GM15510 (cell line): ENCODE data around the gene SEMA5A.

Experiments
- POLR2A ChIP-seq: IDR thresholded peaks from 3 replicates; pipeline ENCODE4 v1.6.1; 2011; ENCODE audit warnings: borderline replicate concordance; ENCODE audit not compliant: insufficient read length; ENCODE audit errors: extremely low read depth

The SEMA5A gene

DNA sequence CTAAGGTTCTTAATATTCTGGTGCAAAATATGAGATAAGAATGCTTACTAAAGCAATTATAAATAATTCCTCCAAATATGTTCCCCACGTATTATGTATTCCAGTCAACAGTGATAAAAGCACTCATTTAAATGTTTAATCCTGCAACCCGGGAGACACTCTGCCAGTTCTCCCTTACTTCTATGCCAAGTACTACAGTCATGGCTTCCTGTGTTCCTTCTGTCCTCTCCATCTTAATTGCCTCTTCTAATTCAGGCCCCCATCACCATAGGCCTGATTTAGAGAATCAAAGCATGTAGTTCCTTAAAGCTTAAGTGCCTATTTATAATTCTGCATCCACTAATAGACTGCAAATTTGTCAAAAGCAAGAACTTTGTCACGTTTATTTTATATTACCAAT, 474.8 kb downstream of the SEMA5A start:
- TF ChIP-seq POLR2A: no peak

DNA sequence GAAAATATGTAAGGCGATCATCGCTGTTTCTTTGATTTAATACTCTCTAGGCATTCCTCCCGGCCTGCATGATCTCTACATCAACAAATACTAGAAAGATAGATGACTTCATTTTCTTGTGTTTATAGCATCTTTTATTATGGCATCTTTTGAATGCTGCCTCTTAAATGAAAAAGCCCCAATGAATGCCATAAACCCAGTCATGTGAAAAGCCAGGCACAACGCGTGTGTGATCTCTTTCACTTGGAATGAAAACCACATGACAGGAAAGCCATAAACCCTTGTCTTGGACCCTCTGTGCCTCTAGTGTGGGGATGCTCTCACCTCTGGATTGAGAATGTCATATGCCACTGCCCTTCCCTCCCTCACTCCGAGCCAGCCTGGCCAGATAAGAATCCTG, 476.2 kb downstream of the SEMA5A start:
- TF ChIP-seq POLR2A: no peak

DNA sequence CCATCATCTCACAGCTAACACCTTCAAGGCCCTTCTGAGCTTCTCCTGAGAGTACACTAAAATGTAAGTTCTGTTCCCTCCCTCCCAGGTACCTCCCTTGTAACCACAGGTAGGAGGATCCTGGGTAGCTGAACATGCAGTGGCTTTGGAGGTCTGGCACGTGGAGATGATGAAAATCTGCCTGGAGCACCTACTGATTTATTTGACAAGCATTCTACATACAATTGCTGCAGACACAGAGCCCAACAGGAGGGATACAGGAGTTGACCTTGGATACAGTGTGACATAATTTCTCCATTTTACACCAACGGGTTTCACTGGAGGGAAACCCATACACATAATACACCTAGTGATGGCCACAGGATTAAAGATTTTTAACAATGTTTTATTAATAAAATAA, 478.7 kb downstream of the SEMA5A start:
- no peak for TF ChIP-seq POLR2A

DNA sequence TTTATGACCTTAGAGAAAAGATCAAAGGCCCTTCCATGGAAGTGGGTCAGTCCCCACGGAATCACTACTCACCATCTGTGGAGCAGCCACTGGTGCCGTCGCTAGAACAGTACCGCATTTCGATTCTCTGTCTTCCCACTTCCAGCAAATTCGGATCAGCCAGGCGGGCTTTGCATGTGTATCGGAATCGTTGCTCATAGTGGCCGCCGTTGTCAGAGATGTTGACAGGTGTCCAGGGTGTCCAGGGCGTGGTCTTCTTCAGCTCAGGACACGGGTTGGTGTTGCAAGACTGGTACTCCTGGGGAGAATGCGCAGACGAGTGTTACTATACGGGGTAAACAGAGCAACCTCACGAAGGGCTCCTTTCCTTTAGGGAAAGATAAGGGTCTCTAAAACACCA, 479.5 kb downstream of the SEMA5A start:
- no peak for TF ChIP-seq POLR2A

DNA sequence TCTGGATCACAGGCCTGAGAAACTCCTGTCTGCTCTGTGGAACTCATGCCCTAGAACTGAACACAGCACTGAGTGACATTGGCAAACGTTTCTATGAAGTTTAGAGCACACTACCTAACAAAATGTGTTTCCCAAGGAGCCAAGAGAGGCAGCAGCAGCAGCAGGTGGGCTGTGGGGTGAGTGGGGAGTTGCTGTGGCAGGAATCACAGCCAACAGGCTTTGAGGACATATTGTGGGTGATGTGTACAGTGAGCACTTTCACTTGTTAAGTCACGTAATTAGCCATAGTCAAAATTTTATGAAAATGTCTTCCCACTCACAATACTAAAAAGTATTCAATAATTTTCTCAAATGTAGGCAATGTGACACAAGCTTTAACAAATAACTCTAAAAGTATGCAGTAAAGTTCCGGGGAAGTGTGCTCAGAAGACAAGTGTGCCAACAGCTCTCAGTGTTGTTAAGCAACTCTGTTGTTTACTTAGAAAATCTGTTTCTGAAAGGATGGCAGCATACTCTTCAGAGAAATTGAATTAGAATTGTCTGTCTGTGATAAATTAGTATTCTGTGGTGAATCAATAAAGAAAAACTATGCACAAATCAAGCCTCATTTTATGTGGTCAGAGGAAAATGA, 482.1 kb downstream of the SEMA5A start:
- no peak for TF ChIP-seq POLR2A

DNA sequence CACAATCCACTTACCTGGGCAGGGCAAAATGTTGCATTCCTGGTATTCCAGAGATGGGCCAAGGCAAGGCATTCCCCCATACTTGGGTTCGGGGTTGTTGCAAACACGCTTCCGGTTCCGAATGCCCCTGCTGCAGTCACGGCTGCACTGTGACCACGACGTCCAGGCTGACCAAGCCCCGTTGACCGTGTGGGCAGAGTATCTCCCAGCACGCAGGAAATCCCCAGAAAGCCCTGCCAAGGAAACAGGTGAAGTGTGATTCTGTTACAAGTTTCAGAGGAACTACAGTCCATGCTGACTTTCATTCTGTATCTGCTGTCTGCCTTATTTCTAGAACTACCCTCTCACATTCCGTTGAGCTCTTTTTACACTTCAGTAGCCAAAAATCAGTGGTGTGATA, 483.0 kb downstream of the SEMA5A start:
- no peak for TF ChIP-seq POLR2A

DNA sequence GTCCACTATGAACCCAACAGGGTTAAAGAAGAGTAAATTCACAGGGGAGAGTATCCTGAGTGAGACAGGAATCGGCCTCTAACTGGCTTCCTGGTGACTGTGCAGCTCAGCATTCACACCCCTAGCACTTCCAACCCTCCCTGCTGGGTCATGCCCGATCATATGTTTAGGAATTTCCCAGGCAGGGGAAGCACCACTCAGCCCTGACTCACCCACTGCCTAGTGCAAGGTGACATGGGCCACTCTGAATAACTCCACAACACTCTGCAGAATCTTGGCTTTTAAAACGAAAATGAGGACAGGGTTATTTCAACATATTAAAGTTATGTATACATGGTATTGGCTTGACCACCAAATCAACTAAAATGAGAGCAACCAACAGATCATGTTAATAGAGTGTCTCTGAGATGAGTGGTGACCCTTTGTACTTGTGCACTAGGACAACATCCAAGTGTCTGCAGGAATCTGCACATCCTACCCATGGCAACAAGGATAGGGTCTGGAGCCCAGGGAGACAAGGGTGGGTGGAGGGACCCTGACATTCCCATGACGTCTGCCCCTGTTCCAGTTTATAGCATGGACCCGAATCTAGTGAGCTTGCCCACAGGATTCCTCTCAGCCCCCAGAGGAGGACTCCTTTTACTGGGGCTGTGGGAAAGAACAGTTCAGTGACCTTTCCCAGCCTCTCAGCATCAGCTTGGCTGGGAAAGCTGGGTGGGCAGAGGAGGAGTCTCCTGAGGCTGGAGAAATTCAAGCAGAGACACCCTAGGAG, 485.8 kb downstream of the SEMA5A start:
- no peak for TF ChIP-seq POLR2A

DNA sequence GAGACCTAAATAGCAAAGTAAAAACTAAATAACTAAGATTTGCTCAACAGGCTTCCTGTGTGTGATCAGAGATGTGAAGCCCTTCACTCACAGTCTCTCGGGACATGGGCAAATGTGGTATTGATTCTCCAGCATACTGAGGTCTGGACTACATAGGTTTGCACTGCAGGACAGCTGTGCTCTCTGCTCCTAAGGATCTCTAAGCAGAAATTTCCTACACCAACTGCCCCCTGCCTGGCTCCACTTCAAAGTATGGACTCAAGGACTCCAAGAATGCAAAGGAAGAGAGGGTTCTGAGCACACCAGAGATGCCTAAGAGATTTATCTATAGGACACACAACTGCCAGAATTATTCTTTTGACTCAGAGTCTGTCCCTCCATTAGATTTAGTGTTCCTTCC, 487.2 kb downstream of the SEMA5A start:
- TF ChIP-seq POLR2A: no peak

DNA sequence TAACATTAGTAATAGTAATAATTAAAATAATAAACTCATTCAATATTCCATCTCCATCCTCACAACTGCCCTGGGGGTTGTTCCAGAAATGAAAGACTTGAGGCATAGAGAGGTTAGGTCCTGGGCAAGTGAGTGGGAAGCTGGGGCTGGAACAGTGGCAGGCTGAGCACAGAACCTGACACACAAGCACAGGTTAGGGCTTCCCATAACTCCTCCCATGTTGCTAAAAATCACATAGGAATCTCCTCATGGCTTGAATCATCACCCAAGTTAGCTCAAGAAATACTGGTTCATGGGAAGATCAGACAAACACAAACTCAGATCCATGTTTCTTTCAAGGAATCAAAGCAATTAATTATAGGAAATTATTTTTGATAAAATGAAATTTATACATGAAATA, 487.7 kb downstream of the SEMA5A start:
- no peak for TF ChIP-seq POLR2A

DNA sequence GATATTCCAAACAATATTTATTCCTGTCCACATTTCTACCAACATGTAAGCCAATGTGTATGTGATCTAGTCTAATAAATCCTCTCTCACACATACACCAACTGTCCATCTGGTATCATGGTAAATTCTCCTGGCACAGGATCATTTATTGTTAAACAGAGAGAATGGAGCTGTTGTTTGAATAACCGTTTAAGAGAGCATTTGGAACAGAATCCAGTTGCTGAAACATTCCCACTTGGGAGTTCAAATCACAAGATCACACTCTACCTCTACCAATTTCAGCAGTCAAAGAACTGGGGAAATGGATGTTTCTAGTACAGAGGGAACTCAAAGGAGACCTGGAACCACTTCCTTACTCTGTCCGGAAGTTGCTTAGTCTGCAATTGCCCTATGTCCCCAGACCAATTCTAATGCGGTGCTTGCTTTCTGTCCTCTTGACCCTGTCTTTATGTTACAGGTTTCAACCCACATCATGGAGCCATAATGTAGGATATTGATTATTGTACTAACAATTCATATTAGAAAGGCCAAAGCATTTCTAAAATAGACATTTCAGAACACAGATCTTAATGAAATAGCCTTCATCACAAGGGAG, 488.4 kb downstream of the SEMA5A start:
- TF ChIP-seq POLR2A: no peak

DNA sequence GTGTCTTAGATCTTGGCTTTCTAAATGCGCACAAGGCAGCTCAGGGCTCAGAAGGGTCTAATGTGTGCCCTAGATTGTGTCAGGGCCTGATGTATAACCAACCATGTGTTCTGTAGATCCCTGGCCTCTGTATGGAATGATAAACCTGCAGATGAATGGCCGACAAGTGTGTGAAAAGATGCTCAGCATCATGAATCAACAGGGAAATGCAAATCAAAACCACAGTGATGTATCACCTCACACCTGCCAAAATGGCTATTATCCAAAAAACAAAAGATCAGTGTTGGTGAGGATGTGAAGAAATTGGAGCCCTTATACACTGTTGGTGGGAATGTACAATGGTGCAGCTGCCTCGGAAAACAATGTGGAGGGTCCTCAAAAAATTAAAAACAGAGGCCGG, 489.8 kb downstream of the SEMA5A start:
- TF ChIP-seq POLR2A: no peak

DNA sequence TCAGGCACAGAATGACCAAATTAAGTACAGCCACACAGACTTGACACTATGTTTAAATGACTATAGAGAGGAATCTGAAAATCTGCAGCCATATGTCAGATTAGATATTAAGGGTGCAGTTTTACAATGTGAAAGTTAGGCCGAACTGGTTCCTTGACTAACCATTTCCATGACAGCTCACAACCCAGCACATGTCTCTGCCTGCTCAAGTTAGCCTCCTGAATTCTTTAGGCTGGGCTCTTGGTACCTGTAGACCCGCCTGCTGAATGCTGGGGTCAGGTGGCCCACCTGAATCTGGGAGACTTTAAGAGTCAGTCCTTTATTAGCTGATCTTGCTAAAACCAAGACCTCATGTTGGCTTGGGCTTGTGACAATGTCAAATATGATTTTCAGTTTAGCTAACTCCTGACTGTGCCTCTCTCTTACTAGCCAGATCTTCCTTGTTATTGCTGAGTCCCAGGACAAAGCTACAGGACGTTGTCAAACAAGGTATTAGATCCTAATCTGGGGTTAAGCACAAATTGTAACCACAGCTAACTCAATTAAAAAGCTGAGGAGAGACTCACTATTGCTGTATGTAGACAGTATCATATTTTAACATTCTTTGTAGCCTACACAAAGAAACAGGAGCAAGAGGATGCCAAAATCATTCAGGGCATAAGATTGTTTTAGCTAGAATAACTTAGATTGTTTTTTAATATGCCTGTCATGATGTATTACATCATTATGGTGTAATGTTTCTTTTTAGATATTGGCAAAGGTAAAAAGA, 490.9 kb downstream of the SEMA5A start:
- no peak for TF ChIP-seq POLR2A

DNA sequence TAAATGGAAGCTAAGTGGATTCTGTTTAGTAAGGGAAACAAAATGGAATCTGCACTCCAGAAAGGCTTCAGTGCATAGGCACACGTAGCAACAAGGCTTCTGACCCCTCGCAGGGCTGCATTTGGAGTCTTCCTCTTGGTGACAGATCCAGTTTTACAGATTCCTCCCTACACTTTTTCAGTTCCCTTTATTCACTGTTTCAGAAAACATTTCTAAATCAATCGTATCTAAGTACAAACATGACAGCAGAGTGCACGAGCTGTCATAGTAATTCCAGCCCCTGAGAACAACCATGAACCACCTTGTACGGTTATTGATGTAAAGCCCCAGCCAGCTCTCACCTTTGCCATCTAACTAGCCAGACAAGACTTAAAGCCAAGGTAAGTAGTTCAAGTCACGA, 491.6 kb downstream of the SEMA5A start:
- TF ChIP-seq POLR2A: no peak

DNA sequence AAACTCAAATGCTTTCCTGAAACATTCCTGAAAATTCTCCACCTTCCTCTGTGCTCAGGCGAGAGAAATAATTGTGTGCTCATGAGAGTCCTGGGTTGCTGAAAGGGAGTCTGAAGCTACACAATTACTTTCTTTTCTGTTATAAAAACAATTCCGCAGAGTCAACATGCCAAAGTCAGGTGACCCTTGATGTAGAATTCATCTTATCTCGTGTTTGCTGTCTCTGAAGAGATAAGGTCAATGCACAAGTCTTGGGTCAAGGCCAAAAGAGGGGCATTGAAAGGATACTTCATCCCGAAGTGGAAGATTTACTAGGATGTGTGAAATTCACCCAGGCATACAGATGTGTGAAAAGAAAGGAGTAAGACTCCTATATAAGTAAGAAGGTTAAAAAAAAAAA, 493.5 kb downstream of the SEMA5A start:
- no peak for TF ChIP-seq POLR2A

DNA sequence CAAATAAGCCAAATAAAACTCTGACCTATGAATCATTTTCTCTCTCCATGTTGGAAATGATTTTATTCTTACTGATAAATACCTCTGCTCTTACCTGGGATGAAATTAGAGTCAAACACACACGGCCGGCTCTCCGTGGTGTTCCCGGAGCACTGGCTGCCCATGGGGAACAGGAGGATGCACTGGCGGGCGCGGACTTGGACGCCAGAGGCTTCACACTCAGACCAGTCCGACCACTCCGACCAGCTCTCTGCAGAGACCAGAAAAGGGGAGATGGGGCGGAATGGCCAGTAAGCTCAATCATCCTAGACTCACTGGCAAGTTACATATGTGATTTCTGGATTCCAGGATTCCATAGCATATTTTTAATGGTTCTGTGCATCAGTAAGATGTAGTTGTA, 494.1 kb downstream of the SEMA5A start:
- no peak for TF ChIP-seq POLR2A
